ENCODE measurements around the gene FUT6. TPM values are rescaled to one million over a fixed set of nuclear protein-coding genes. Genes with fewer than 3 reads are reported as not detected.

Gene FUT6
- total RNA-seq, 2 experiments from 2014 or later = not detected

- Histone ChIP-seq H3K36me3 (ENCODE audit: insufficient read depth, low read length) (no peaks in the 10 kb centered on the region), H3K9me3 (ENCODE audit: low read length) (no peaks in the 10 kb centered on the region), H3K9me2 (ENCODE audit: insufficient read depth, low read length) (no peaks in the 10 kb centered on the region), H2AFZ (ENCODE audit: low read length) (no peak overlapping the region), H3K4me3 (ENCODE audit: low read depth, low read length, poor library complexity, severe bottlenecking) (no peak overlapping the region), H3K4me1 (ENCODE audit: insufficient read depth, low read length, poor library complexity, severe bottlenecking) (no peaks in the 10 kb centered on the region), H4K20me1 (ENCODE audit: insufficient read depth, low read length) (no peaks in the 10 kb centered on the region), H3K4me2 (ENCODE audit: low read length) (no peak overlapping the region), H3K79me2 (ENCODE audit: insufficient read depth, low read depth, low read length) (no peaks in the 10 kb centered on the region), H3K27ac (ENCODE audit: low read depth, low read length, poor library complexity, severe bottlenecking) (no peak overlapping the region)
- TF ChIP-seq EZH2phosphoT487 (IDR thresholded peaks at IDR 0.05; ENCODE audit: borderline replicate concordance, low read depth, low read length) = no peak
- BruUV-seq (replicated peaks) = no TSS peak
- intact Hi-C loops (cut with micrococcal nuclease; ENCODE audit: unreplicated experiment) = no loop called here
- ChIA-PET POLR2A (no interaction called here), CTCF (ENCODE audit: unreplicated experiment) (no interaction called here)
- DNase-seq (ENCODE audit: low spot score) = no peak
Measured at GRCh38 chr19:5814123-5814851, 25.2 kb downstream of the FUT6 start.

GRCh38 chr19:5811117-5811516 is 28.4 kb downstream of the FUT6 start:
- no peak overlapping the region for H3K27ac ChIP-seq (ENCODE audit: low read depth, low read length, poor library complexity, severe bottlenecking)
- DNase-seq (ENCODE audit: low spot score) = no peak
- no peaks in the 10 kb centered on the region for H3K79me2 ChIP-seq (ENCODE audit: insufficient read depth, low read depth, low read length)
- H3K4me1 ChIP-seq (ENCODE audit: insufficient read depth, low read length, poor library complexity, severe bottlenecking) = no peaks in the 10 kb centered on the region
- CTCF ChIA-PET (ENCODE audit: unreplicated experiment) = no interaction called here
- H3K36me3 ChIP-seq (ENCODE audit: insufficient read depth, low read length) = no peaks in the 10 kb centered on the region
- no TSS peak for BruUV-seq (replicated peaks)
- no peaks in the 10 kb centered on the region for H3K9me3 ChIP-seq (ENCODE audit: low read length)
- H3K4me2 ChIP-seq (ENCODE audit: low read length) = no peak overlapping the region
- intact Hi-C loops (cut with micrococcal nuclease; ENCODE audit: unreplicated experiment) = no loop called here
- no peaks in the 10 kb centered on the region for H3K9me2 ChIP-seq (ENCODE audit: insufficient read depth, low read length)
- H3K4me3 ChIP-seq (ENCODE audit: low read depth, low read length, poor library complexity, severe bottlenecking) = no peak overlapping the region
- no peaks in the 10 kb centered on the region for H4K20me1 ChIP-seq (ENCODE audit: insufficient read depth, low read length)
- POLR2A ChIA-PET = no interaction called here
- no peak overlapping the region for H2AFZ ChIP-seq (ENCODE audit: low read length)
- TF ChIP-seq EZH2phosphoT487 (IDR thresholded peaks at IDR 0.05; ENCODE audit: borderline replicate concordance, low read depth, low read length) (no peak), CTCF (conservative IDR thresholded peaks at IDR 0.05; ENCODE audit: low read length) (no peak)

- H3K4me3 ChIP-seq (ENCODE audit: low read depth, low read length, poor library complexity, severe bottlenecking) = no peak overlapping the region
- H2AFZ ChIP-seq (ENCODE audit: low read length) = no peak overlapping the region
- BruUV-seq (replicated peaks) = no TSS peak
- ChIA-PET CTCF (ENCODE audit: unreplicated experiment) (no interaction called here), POLR2A (interaction anchor here (0.7 to 0.8 kb wide), 2 partner anchors 93 to 226 kb away, joined by 3 read pairs; no protein-coding TSS in a partner anchor)
- no peaks in the 10 kb centered on the region for H4K20me1 ChIP-seq (ENCODE audit: insufficient read depth, low read length)
- intact Hi-C loops (cut with micrococcal nuclease; ENCODE audit: unreplicated experiment) = no loop called here
- no peak for DNase-seq (ENCODE audit: low spot score)
- H3K9me3 ChIP-seq (ENCODE audit: low read length) = no peaks in the 10 kb centered on the region
- H3K4me1 ChIP-seq (ENCODE audit: insufficient read depth, low read length, poor library complexity, severe bottlenecking) = peaks cover 8% of the 10 kb centered on the region
- H3K79me2 ChIP-seq (ENCODE audit: insufficient read depth, low read depth, low read length) = no peaks in the 10 kb centered on the region
- no peak overlapping the region for H3K27ac ChIP-seq (ENCODE audit: low read depth, low read length, poor library complexity, severe bottlenecking)
- TF ChIP-seq EZH2phosphoT487 (IDR thresholded peaks at IDR 0.05; ENCODE audit: borderline replicate concordance, low read depth, low read length) = no peak
- no peak for TF ChIP-seq CTCF (conservative IDR thresholded peaks at IDR 0.05; ENCODE audit: low read length)
- no peaks in the 10 kb centered on the region for H3K9me2 ChIP-seq (ENCODE audit: insufficient read depth, low read length)
- no peaks in the 10 kb centered on the region for H3K36me3 ChIP-seq (ENCODE audit: insufficient read depth, low read length)
- H3K4me2 ChIP-seq (ENCODE audit: low read length) = no peak overlapping the region
Measured at GRCh38 chr19:5809469-5809868, 30.0 kb downstream of the FUT6 start.
